OCI-LY7 (cell line): ENCODE results near the gene SYCP3. TPM values are rescaled to one million over a fixed set of nuclear protein-coding genes. Genes with fewer than 3 reads are reported as not detected.

Experiments used
- BruUV-seq: library from RNA; stranded (reverse); fragments of 400-500 nt; replicated peaks from 2 replicates; lab custom pipeline; 2021; lab: Mats Ljungman, UMichigan
- CTCF ChIA-PET: fragments of 300-600 bp; sonication (Branson Sonifier 250); formaldehyde crosslinking; loops from one replicate; lab custom pipeline; 2022; ENCODE audit warnings: antibody characterized with exemption; ENCODE audit not compliant: unreplicated experiment; lab: Charles Lee
- POLR2A ChIA-PET: fragments of 300-600 bp; sonication (Branson Sonifier 250); formaldehyde crosslinking; loops from one replicate; lab custom pipeline; 2022; ENCODE audit warnings: antibody characterized with exemption; lab: Charles Lee
- DNase-seq: peaks from one replicate; pipeline ENCODE4 v3.0.0-alpha.2; 2015; ENCODE audit warnings: low spot score
- H2AFZ ChIP-seq: fragments of 200-600 bp; sonication (generic), shearing (Covaris generic); 2 replicates; pipeline ENCODE4 v1.6.1; 2014; ENCODE audit warnings: mild to moderate bottlenecking, antibody characterized with exemption, low read length, moderate library complexity
- H3K27ac ChIP-seq: fragments of 200-600 bp; sonication (generic); 2 replicates; pipeline ENCODE4 v1.5.1; 2014; ENCODE audit warnings: mixed run types, low read depth, mild to moderate bottlenecking, moderate library complexity, low read length, inconsistent platforms; ENCODE audit not compliant: poor library complexity, severe bottlenecking
- H3K36me3 ChIP-seq: fragments of 200-600 bp; sonication (generic); 2 replicates; pipeline ENCODE4 v1.6.1; 2014; ENCODE audit warnings: mild to moderate bottlenecking, antibody characterized with exemption, low read length, moderate library complexity, mixed read lengths; ENCODE audit not compliant: insufficient read depth
- H3K4me1 ChIP-seq: fragments of 200-600 bp; sonication (generic); 2 replicates; pipeline ENCODE4 v1.5.1; 2014; ENCODE audit warnings: mild to moderate bottlenecking, low read length; ENCODE audit not compliant: insufficient read depth, poor library complexity, severe bottlenecking
- H3K4me2 ChIP-seq: fragments of 200-600 bp; sonication (generic); 2 replicates; pipeline ENCODE4 v1.6.1; 2014; ENCODE audit warnings: mild to moderate bottlenecking, low read length
- H3K4me3 ChIP-seq: fragments of 200-600 bp; sonication (generic); 2 replicates; pipeline ENCODE4 v1.5.1; 2014; ENCODE audit warnings: mild to moderate bottlenecking, low read depth, low read length; ENCODE audit not compliant: poor library complexity, severe bottlenecking
- H3K79me2 ChIP-seq: fragments of 200-600 bp; sonication (generic); 2 replicates; pipeline ENCODE4 v1.6.1; 2016; ENCODE audit warnings: low read depth, mild to moderate bottlenecking, low read length, moderate library complexity, mixed read lengths; ENCODE audit not compliant: insufficient read depth
- H3K9me2 ChIP-seq: fragments of 200-600 bp; sonication (generic); 2 replicates; pipeline ENCODE4 v1.6.1; 2016; ENCODE audit warnings: mild to moderate bottlenecking, low read length, mixed read lengths; ENCODE audit not compliant: insufficient read depth
- H3K9me3 ChIP-seq: fragments of 200-600 bp; sonication (generic); 2 replicates; pipeline ENCODE4 v1.6.1; 2014; ENCODE audit warnings: mild to moderate bottlenecking, mixed run types, low read length, mixed read lengths
- H4K20me1 ChIP-seq: fragments of 200-600 bp; sonication (generic); 2 replicates; pipeline ENCODE4 v1.6.1; 2014; ENCODE audit warnings: mild to moderate bottlenecking, antibody characterized with exemption, low read length, moderate library complexity, mixed read lengths; ENCODE audit not compliant: insufficient read depth
- EZH2phosphoT487 ChIP-seq: fragments of 200-600 bp; sonication (generic); IDR thresholded peaks from 2 replicates; pipeline ENCODE4 v1.6.1; 2018; ENCODE audit warnings: low read depth, borderline replicate concordance, mild to moderate bottlenecking, mixed run types, antibody characterized with exemption, low read length, moderate library complexity, mixed read lengths
- intact Hi-C: fragments of 100-400 bp; cut with micrococcal nuclease; formaldehyde crosslinking; loops from one replicate; pipeline ENCODE4 v1.10.0; 2022; ENCODE audit not compliant: unreplicated experiment
- total RNA-seq, 2 experiments: library from RNA; depleted of rRNA in 1 of 2; stranded (reverse); fragments of >200 nt in 1 of 2; shearing (Covaris generic) in 1 of 2; gene quantifications; 2 replicates each; pipeline ENCODE4 v1.2.3, GENCODE V29; 2014 to 2022
- TF ChIP-seq, protein P1 (sequence below): fragments of 200-600 bp; sonication (generic); conservative IDR thresholded peaks from 2 replicates; pipeline ENCODE4 v1.5.1; 2014; ENCODE audit warnings: mild to moderate bottlenecking, antibody characterized with exemption, low read length, moderate library complexity, mixed read lengths

Gene SYCP3
- total RNA-seq, 2 experiments from 2014 or later: 0.13 to 0.36 TPM

DNA sequence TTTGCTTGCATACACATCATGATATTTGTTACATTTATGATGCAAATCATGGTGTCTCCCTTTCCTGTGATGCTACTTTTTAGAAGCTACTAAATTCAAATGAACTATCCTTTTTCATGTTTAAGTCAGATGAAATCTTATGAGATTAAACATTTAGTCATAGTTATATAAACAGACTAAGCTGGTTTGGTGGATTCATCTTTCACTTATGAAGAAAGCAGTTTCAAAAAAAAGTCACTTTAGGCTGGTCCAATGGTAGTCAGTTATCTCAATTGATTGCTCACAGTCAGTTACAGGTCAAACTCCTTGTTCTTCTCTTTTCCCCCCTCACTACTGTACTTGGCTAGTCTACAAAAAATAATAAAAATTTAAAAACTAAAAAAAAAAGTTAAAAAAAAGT is 19.7 kb downstream of the SYCP3 start:
- DNase-seq: no peak
- POLR2A ChIA-PET: interaction anchor here (1.1 to 1.4 kb wide), 3 partner anchors 11 to 15 kb away, joined by 4 read pairs; no protein-coding TSS in a partner anchor

DNA sequence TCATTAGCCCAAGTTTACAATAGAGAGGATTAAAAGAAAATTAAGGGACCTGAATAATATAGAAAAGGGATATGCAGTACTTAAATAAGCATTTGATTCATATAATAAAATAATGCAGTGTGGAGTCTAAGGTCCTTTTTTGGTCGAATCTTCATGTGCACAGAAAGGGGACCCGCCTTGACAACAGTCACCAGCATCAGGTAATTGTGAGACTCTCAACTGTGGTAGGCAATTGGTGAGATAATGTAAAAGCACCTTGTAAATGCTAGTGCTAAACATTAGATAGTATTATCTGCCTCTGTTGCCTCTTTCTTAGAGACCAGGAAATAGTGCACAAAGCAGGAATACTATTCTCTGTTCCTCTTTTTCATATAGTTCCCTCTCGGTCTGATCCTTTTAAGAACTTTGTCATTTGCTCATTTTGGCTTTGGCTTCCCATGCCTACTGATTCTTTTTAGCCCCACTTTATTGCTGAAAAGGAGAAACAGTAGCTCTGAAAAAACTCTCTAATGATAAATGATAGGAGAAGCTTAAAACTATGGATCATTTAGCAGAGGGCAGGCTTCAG is 24.3 kb downstream of the SYCP3 start:
- DNase-seq: no peak
- TF ChIP-seq, protein P1, sequence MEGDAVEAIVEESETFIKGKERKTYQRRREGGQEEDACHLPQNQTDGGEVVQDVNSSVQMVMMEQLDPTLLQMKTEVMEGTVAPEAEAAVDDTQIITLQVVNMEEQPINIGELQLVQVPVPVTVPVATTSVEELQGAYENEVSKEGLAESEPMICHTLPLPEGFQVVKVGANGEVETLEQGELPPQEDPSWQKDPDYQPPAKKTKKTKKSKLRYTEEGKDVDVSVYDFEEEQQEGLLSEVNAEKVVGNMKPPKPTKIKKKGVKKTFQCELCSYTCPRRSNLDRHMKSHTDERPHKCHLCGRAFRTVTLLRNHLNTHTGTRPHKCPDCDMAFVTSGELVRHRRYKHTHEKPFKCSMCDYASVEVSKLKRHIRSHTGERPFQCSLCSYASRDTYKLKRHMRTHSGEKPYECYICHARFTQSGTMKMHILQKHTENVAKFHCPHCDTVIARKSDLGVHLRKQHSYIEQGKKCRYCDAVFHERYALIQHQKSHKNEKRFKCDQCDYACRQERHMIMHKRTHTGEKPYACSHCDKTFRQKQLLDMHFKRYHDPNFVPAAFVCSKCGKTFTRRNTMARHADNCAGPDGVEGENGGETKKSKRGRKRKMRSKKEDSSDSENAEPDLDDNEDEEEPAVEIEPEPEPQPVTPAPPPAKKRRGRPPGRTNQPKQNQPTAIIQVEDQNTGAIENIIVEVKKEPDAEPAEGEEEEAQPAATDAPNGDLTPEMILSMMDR: no peak
- no peak for TF ChIP-seq EZH2phosphoT487
- no peak overlapping the region for H3K4me2 ChIP-seq
- peaks cover 4% of the 10 kb centered on the region for H3K4me1 ChIP-seq
- H3K27ac ChIP-seq: no peak overlapping the region
- ChIA-PET CTCF (no interaction called here), POLR2A (no interaction called here)
- H4K20me1 ChIP-seq: 0 out of 2 replicates have a peak, but pooled peaks cover 3% of the 10 kb centered on the region
- no peak overlapping the region for H3K4me3 ChIP-seq
- intact Hi-C loops: no loop called here
- H3K79me2 ChIP-seq: peaks cover 6% of the 10 kb centered on the region; the same call in 1 of the 2 replicates
- H2AFZ ChIP-seq: no peak overlapping the region
- no peaks in the 10 kb centered on the region for H3K9me2 ChIP-seq
- peaks cover 6% of the 10 kb centered on the region for H3K36me3 ChIP-seq
- no TSS peak for BruUV-seq
- no peaks in the 10 kb centered on the region for H3K9me3 ChIP-seq

More for the DNA sequence above, 19.7 kb downstream of the SYCP3 start:
- no peak overlapping the region for H3K27ac ChIP-seq
- no peak overlapping the region for H3K4me3 ChIP-seq
- H2AFZ ChIP-seq: no peak overlapping the region
- peaks cover 4% of the 10 kb centered on the region for H3K4me1 ChIP-seq
- peaks cover 11% of the 10 kb centered on the region for H3K36me3 ChIP-seq
- H3K9me3 ChIP-seq: no peaks in the 10 kb centered on the region
- no peaks in the 10 kb centered on the region for H3K9me2 ChIP-seq
- no TSS peak for BruUV-seq
- CTCF ChIA-PET: no interaction called here
- TF ChIP-seq EZH2phosphoT487: no peak
- TF ChIP-seq, protein P1: no peak
- intact Hi-C loops: no loop called here
- H3K79me2 ChIP-seq: no peaks in the 10 kb centered on the region
- no peak overlapping the region for H3K4me2 ChIP-seq
- no peaks in the 10 kb centered on the region for H4K20me1 ChIP-seq

DNA sequence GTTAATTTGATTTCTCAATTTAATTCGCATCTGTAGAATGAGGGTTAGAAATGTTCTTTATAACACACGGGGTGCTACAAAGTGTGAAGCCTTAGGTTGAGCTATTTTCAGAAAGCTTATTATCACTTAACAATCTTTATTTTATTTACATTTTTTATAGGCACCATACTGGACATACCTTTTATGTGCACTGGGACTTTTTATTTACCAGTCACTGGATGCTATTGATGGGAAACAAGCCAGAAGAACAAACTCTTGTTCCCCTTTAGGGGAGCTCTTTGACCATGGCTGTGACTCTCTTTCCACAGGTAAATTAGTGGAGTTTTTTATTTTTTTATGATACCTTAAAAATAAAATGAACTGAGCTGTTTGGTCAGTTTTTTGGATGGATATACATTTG is 25.3 kb downstream of the SYCP3 start:
- Histone ChIP-seq H3K9me3 (no peaks in the 10 kb centered on the region), H3K4me2 (no peak overlapping the region), H2AFZ (no peak overlapping the region), H3K36me3 (peaks cover 6% of the 10 kb centered on the region; the same call in 1 of the 2 replicates), H3K9me2 (no peaks in the 10 kb centered on the region), H3K79me2 (peaks cover 10% of the 10 kb centered on the region; the same call in 1 of the 2 replicates), H3K4me3 (no peak overlapping the region), H3K4me1 (peaks cover 4% of the 10 kb centered on the region), H3K27ac (no peak overlapping the region), H4K20me1 (0 out of 2 replicates have a peak, but pooled peaks cover 3% of the 10 kb centered on the region)
- no peak for DNase-seq
- no TSS peak for BruUV-seq
- ChIA-PET CTCF (no interaction called here), POLR2A (interaction anchor here (0.5 to 1.7 kb wide), 4 partner anchors 9 to 137 kb away, joined by 3 to 4 read pairs (median 3); no protein-coding TSS in a partner anchor)
- no peak for TF ChIP-seq EZH2phosphoT487
- TF ChIP-seq, protein P1: no peak
- intact Hi-C loops: no loop called here
